Measurements from ENCODE around the gene DAAM2. TPM values are rescaled to one million over a fixed set of nuclear protein-coding genes. Genes with fewer than 3 reads are reported as not detected.

The DAAM2 gene
- total RNA-seq, 2 experiments from 2014 or later: not detected

- ChIA-PET POLR2A (no interaction called here), CTCF (no interaction called here)
- Mint-ChIP-seq H3K27ac (no peak overlapping the region), H3K4me3 (no peak overlapping the region), H3K36me3 (ENCODE audit: low read depth) (no peaks in the 10 kb centered on the region), H3K9me3 (ENCODE audit: insufficient read depth) (no peaks in the 10 kb centered on the region), H3K27me3 (ENCODE audit: low read depth) (peaks cover 3% of the 10 kb centered on the region), H3K4me1 (ENCODE audit: low read depth) (no peaks in the 10 kb centered on the region)
- DNase-seq: no peak
- no peak for ATAC-seq
Observed at GRCh38 chr6:39841923-39842322, 49.7 kb downstream of the DAAM2 start.

DNA sequence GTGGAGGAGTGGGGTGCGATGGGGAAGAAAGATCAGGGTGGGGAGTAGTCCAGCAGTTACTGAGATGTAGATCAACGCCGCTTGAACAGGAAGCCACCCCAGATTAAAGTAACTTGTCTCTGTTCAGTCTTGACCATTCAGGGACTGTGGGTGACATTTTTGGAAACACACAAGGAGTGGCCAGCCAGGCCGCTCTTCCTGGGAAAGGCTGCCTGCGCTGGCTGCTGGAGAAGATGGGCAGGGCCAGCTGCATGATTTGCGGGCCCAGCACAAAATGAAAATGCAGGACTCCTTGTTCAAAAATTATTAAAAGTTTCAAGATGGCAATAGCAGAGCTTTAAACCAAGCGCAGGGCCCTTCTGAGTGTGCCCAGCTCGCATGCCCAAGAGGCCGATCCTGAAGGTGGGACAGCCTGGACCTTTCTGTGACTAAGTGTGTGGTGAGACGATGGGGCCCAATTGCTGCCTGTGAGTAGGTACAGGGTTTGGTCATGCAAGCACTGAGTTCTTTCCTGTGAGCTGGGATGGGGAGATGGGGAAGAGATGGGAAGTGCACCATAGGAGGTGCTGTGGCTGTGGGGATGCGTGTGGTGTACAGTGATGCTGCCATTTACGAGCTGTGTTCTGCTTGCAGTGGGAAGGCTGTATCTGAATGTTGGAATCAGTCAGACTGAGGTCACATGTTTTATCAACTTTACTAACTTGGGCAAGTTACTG lies 51.3 kb downstream of the DAAM2 start:
- Mint-ChIP-seq H3K4me3 (no peak overlapping the region), H3K9me3 (ENCODE audit: insufficient read depth) (no peaks in the 10 kb centered on the region), H3K27me3 (ENCODE audit: low read depth) (peaks cover 3% of the 10 kb centered on the region), H3K36me3 (ENCODE audit: low read depth) (no peaks in the 10 kb centered on the region), H3K27ac (no peak overlapping the region), H3K4me1 (ENCODE audit: low read depth) (no peaks in the 10 kb centered on the region)
- no peak for DNase-seq
- CTCF ChIA-PET: interaction anchor here (0.6 to 1.5 kb wide), 2 partner anchors 22 to 84 kb away, joined by 3 to 5 read pairs; no protein-coding TSS in a partner anchor
- POLR2A ChIA-PET: no interaction called here
- ATAC-seq: no peak

- ChIA-PET POLR2A (no interaction called here), CTCF (no interaction called here)
- DNase-seq (no peak), ATAC-seq (no peak)
- H3K9me3 Mint-ChIP-seq (ENCODE audit: insufficient read depth): no peaks in the 10 kb centered on the region
- no peak overlapping the region for H3K4me3 Mint-ChIP-seq
- H3K27ac Mint-ChIP-seq: no peak overlapping the region
- no peaks in the 10 kb centered on the region for H3K4me1 Mint-ChIP-seq (ENCODE audit: low read depth)
- H3K27me3 Mint-ChIP-seq (ENCODE audit: low read depth): peaks cover 3% of the 10 kb centered on the region
- H3K36me3 Mint-ChIP-seq (ENCODE audit: low read depth): no peaks in the 10 kb centered on the region
Observed at GRCh38 chr6:39844866-39845265, 52.7 kb downstream of the DAAM2 start.

GRCh38 chr6:39847221-39847620 lies 55.0 kb downstream of the DAAM2 start:
- POLR2A ChIA-PET: no interaction called here
- Mint-ChIP-seq H3K4me3 (no peak overlapping the region), H3K36me3 (ENCODE audit: low read depth) (no peaks in the 10 kb centered on the region)

DNA sequence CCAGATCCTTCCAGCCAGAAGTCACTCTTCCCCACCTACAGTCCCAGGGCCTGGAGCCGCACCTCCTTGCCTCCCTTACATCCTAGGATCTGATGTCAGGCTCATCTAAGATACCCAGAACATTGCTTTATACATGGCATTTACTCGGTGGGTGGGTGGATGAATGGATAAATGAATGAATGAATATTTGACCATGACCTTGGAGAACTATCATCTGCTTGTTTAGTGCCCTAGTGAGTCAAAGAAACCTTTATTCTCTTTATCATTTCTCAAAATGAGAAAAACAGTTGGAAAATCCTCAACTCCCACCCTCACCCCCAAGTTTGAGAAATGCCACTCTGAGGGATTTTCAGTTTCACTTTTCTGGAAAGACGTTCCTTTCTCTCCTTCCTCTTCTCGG lies 56.0 kb downstream of the DAAM2 start:
- no peaks in the 10 kb centered on the region for H3K36me3 Mint-ChIP-seq (ENCODE audit: low read depth)
- H3K4me1 Mint-ChIP-seq (ENCODE audit: low read depth): no peaks in the 10 kb centered on the region
- ChIA-PET CTCF (no interaction called here), POLR2A (no interaction called here)
- no peak overlapping the region for H3K4me3 Mint-ChIP-seq
- H3K27ac Mint-ChIP-seq: no peak overlapping the region
- no peak for ATAC-seq
- H3K9me3 Mint-ChIP-seq (ENCODE audit: insufficient read depth): no peaks in the 10 kb centered on the region
- no peak for DNase-seq
- no peaks in the 10 kb centered on the region for H3K27me3 Mint-ChIP-seq (ENCODE audit: low read depth)

More at GRCh38 chr6:39847221-39847620, 55.0 kb downstream of the DAAM2 start:
- H3K27ac Mint-ChIP-seq: no peak overlapping the region
- CTCF ChIA-PET: no interaction called here
- no peaks in the 10 kb centered on the region for H3K9me3 Mint-ChIP-seq (ENCODE audit: insufficient read depth)
- no peaks in the 10 kb centered on the region for H3K4me1 Mint-ChIP-seq (ENCODE audit: low read depth)
- H3K27me3 Mint-ChIP-seq (ENCODE audit: low read depth): no peaks in the 10 kb centered on the region
- DNase-seq: no peak
- no peak for ATAC-seq

DNA sequence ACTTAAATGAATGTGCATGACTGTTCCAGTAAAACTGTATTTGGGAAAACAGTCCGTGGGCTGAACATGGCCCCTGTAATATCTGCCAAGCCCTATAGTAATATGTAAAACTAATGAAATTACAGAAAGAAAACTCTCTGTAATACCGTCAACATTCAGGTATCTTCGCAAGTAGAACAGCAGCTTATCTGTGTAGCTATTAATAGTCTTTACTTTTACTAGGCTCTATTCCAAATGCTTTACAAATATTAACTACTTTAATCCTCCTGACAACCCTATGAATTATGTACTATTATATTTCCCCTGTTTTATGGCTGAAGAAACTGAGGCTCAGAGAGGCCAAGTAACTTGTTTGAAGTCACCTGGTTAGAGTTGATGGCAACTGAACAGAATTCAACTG lies 57.1 kb downstream of the DAAM2 start:
- ChIA-PET CTCF (no interaction called here), POLR2A (no interaction called here)
- no peaks in the 10 kb centered on the region for H3K9me3 Mint-ChIP-seq (ENCODE audit: insufficient read depth)
- H3K4me1 Mint-ChIP-seq (ENCODE audit: low read depth): no peaks in the 10 kb centered on the region
- ATAC-seq (no peak), DNase-seq (no peak)
- H3K27me3 Mint-ChIP-seq (ENCODE audit: low read depth): no peaks in the 10 kb centered on the region
- H3K27ac Mint-ChIP-seq: no peak overlapping the region
- no peaks in the 10 kb centered on the region for H3K36me3 Mint-ChIP-seq (ENCODE audit: low read depth)
- H3K4me3 Mint-ChIP-seq: no peak overlapping the region

GRCh38 chr6:39849764-39850163 lies 57.6 kb downstream of the DAAM2 start:
- Mint-ChIP-seq H3K4me1 (ENCODE audit: low read depth) (no peaks in the 10 kb centered on the region), H3K36me3 (ENCODE audit: low read depth) (no peaks in the 10 kb centered on the region), H3K27me3 (ENCODE audit: low read depth) (no peaks in the 10 kb centered on the region), H3K9me3 (ENCODE audit: insufficient read depth) (no peaks in the 10 kb centered on the region), H3K27ac (no peak overlapping the region), H3K4me3 (no peak overlapping the region)
- ATAC-seq (no peak), DNase-seq (no peak)
- POLR2A ChIA-PET: no interaction called here
- CTCF ChIA-PET: no interaction called here

- CTCF ChIA-PET: interaction anchor here (1.0 kb wide), 1 partner anchor 15 kb away, joined by 4 read pairs; no protein-coding TSS in a partner anchor
- no peak overlapping the region for H3K27ac Mint-ChIP-seq
- DNase-seq: no peak
- POLR2A ChIA-PET: no interaction called here
- H3K36me3 Mint-ChIP-seq (ENCODE audit: low read depth): no peaks in the 10 kb centered on the region
- H3K4me3 Mint-ChIP-seq: no peak overlapping the region
- no peaks in the 10 kb centered on the region for H3K27me3 Mint-ChIP-seq (ENCODE audit: low read depth)
- no peaks in the 10 kb centered on the region for H3K9me3 Mint-ChIP-seq (ENCODE audit: insufficient read depth)
- no peaks in the 10 kb centered on the region for H3K4me1 Mint-ChIP-seq (ENCODE audit: low read depth)
- no peak for ATAC-seq
Observed at GRCh38 chr6:39850736-39851297, 58.6 kb downstream of the DAAM2 start.

DNA sequence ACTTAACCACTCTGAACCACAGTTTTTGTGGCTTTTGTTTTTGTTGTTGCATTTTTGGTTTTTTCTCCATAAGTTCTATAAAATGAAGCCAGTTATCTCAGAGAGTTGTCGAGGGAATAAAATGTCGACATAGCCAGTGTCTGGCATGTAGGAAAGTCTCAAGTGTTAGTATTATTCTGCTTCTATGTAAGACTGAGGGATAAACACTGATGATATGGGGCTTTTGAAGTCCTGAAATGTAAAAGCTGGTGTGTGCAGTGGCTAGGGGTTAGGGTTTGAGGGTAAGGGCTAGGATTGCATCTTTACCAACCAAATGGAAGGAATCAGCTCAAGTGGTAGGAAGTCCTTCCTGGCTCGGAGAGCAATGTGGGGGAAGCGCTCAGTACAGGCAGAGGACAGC lies 59.2 kb downstream of the DAAM2 start:
- Mint-ChIP-seq H3K4me3 (no peak overlapping the region), H3K9me3 (ENCODE audit: insufficient read depth) (no peaks in the 10 kb centered on the region), H3K27me3 (ENCODE audit: low read depth) (no peaks in the 10 kb centered on the region), H3K4me1 (ENCODE audit: low read depth) (no peaks in the 10 kb centered on the region), H3K27ac (no peak overlapping the region), H3K36me3 (ENCODE audit: low read depth) (no peaks in the 10 kb centered on the region)
- ATAC-seq: no peak
- DNase-seq: no peak
- POLR2A ChIA-PET: no interaction called here
- CTCF ChIA-PET: interaction anchor here (1.0 kb wide), 1 partner anchor 14 kb away, joined by 4 read pairs; no protein-coding TSS in a partner anchor

DNA sequence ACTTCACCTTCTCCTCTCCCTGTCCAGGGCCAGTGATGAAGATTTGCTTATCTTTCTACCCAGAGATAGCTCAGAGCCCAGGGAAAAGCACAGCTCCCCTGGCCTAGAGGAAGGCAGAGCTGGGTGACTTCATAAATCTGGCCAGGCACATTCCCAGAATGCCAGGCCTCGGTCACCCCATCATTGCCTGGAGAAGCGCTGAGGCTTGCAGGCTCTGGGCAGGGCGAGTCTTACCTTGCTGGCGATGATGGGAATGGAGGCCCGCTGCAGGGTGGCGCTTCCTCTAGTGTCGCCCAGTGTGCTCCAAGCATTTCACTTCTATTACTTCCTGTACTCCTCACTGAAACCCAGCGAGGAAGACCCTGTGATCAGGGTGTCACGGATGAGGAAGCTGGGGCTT lies 60.1 kb downstream of the DAAM2 start:
- no peak overlapping the region for H3K27ac Mint-ChIP-seq
- DNase-seq (no peak), ATAC-seq (no peak)
- POLR2A ChIA-PET: no interaction called here
- H3K4me1 Mint-ChIP-seq (ENCODE audit: low read depth): no peaks in the 10 kb centered on the region
- H3K9me3 Mint-ChIP-seq (ENCODE audit: insufficient read depth): no peaks in the 10 kb centered on the region
- CTCF ChIA-PET: interaction anchor here (1.2 kb wide), 1 partner anchor 13 kb away, joined by 5 read pairs; no protein-coding TSS in a partner anchor
- no peak overlapping the region for H3K4me3 Mint-ChIP-seq
- no peaks in the 10 kb centered on the region for H3K36me3 Mint-ChIP-seq (ENCODE audit: low read depth)
- no peaks in the 10 kb centered on the region for H3K27me3 Mint-ChIP-seq (ENCODE audit: low read depth)

DNA sequence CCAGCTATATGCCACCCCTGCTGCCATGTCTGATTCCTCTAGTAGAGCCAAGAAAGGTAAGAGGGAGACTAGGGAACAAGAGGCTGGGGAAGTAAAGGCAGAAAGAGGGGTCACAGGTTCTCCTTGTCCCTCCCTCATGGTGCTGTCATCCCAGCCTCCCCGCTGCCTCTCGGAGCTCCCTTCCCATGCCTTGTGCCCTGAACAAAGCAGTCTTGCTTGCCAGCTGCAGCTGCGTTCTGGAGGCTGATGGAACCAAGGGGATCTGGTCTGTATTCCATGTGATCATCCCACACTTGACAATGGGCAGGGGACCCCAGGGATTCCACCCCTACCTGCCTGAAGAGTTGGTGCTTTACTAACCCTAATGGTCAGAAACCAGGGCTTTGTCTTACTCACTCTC lies 61.4 kb downstream of the DAAM2 start:
- ChIA-PET POLR2A (no interaction called here), CTCF (interaction anchor here (1.2 kb wide), 1 partner anchor 12 kb away, joined by 5 read pairs; no protein-coding TSS in a partner anchor)
- no peaks in the 10 kb centered on the region for H3K36me3 Mint-ChIP-seq (ENCODE audit: low read depth)
- no peaks in the 10 kb centered on the region for H3K27me3 Mint-ChIP-seq (ENCODE audit: low read depth)
- H3K9me3 Mint-ChIP-seq (ENCODE audit: insufficient read depth): no peaks in the 10 kb centered on the region
- no peaks in the 10 kb centered on the region for H3K4me1 Mint-ChIP-seq (ENCODE audit: low read depth)
- no peak for ATAC-seq
- no peak for DNase-seq
- H3K4me3 Mint-ChIP-seq: no peak overlapping the region
- no peak overlapping the region for H3K27ac Mint-ChIP-seq

- Mint-ChIP-seq H3K4me1 (ENCODE audit: low read depth) (no peaks in the 10 kb centered on the region), H3K27me3 (ENCODE audit: low read depth) (peaks cover 1% of the 10 kb centered on the region), H3K36me3 (ENCODE audit: low read depth) (no peaks in the 10 kb centered on the region), H3K27ac (no peak overlapping the region), H3K4me3 (no peak overlapping the region), H3K9me3 (ENCODE audit: insufficient read depth) (no peaks in the 10 kb centered on the region)
- DNase-seq (no peak), ATAC-seq (no peak)
- ChIA-PET CTCF (interaction anchor here (2.3 kb wide), 1 partner anchor 10 kb away, joined by 15 read pairs; no protein-coding TSS in a partner anchor), POLR2A (no interaction called here)
Observed at GRCh38 chr6:39855356-39855995, 63.3 kb downstream of the DAAM2 start.

Data from activated CD8-positive, alpha-beta T cell treated with anti-CD3 and anti-CD28 coated beads, Interleukin-2, amount 10 ng/mL, durations not matched to agents 7 days and 5 days (primary cell).